K562 (cell line): ENCODE results near the gene ZNF839. TPM values are rescaled to one million over a fixed set of nuclear protein-coding genes. Genes with fewer than 3 reads are reported as not detected.

Source experiments
- BHLHE40 ChIP-seq: IDR thresholded peaks from 2 replicates; pipeline ENCODE4 v1.6.1; 2011; ENCODE audit warnings: low read length, improper control_type of control experiment
- BRF1 ChIP-seq: IDR thresholded peaks from 3 replicates; pipeline ENCODE4 v1.6.1; 2011; ENCODE audit warnings: borderline replicate concordance, mild to moderate bottlenecking; ENCODE audit not compliant: insufficient read length; ENCODE audit errors: extremely low read depth
- CEBPG ChIP-seq, 3 experiments: fragments of 200-800 bp in 1 of 3; sonication (Bioruptor generic) in 1 of 3; sonication (generic) in 1 of 3; formaldehyde crosslinking in 1 of 3; IDR thresholded peaks in 2 of 3; conservative IDR thresholded peaks in 1 of 3; 2 replicates each; pipeline versions ENCODE4 v1.6.1 to v1.8.0; 2016 to 2022; ENCODE audit warnings: missing compliant biosample characterization in 2 of 3, missing genetic modification characterization in 2 of 3, mild to moderate bottlenecking in 1 of 3, missing genetic modification reagents in 1 of 3
- CREM ChIP-seq: IDR thresholded peaks from 2 replicates; pipeline ENCODE4 v1.6.1; 2014; ENCODE audit warnings: antibody characterized with exemption, low read depth
- FOXJ2 ChIP-seq: fragments of 200-800 bp; sonication (Bioruptor generic); IDR thresholded peaks from 2 replicates; pipeline ENCODE4 v1.6.1; 2016; ENCODE audit warnings: missing genetic modification characterization, missing compliant biosample characterization
- HDAC1 ChIP-seq, 2 experiments: fragments of 450-650 bp; IDR thresholded peaks; 2 replicates each; pipeline ENCODE4 v1.6.1; 2016 to 2017; ENCODE audit warnings: inconsistent platforms in 1 of 2, mild to moderate bottlenecking in 1 of 2, moderate library complexity in 1 of 2
- MCM5 ChIP-seq: fragments of 450-650 bp; IDR thresholded peaks from 2 replicates; pipeline ENCODE4 v1.6.1; 2016; ENCODE audit warnings: low read depth
- NRF1 ChIP-seq, 2 experiments: fragments of 450-650 bp; IDR thresholded peaks in 1 of 2; conservative IDR thresholded peaks in 1 of 2; 2 replicates each; pipeline ENCODE4 v1.6.1; 2014; ENCODE audit warnings: mild to moderate bottlenecking in 2 of 2
- PHF8 ChIP-seq: fragments of 200-600 bp; sonication (generic); IDR thresholded peaks from 2 replicates; pipeline ENCODE4 v1.6.1; 2012; ENCODE audit warnings: mixed run types, mild to moderate bottlenecking, inconsistent platforms, low read length, moderate library complexity, borderline replicate concordance
- PML ChIP-seq: IDR thresholded peaks from 2 replicates; pipeline ENCODE4 v1.6.1; 2012; ENCODE audit warnings: low read length, inconsistent platforms
- SAP30 ChIP-seq: fragments of 200-600 bp; sonication (generic); IDR thresholded peaks from 2 replicates; pipeline ENCODE4 v1.6.1; 2012; ENCODE audit warnings: borderline replicate concordance, low read depth, mild to moderate bottlenecking, moderate library complexity, low read length, control low read depth, inconsistent platforms; ENCODE audit not compliant: insufficient read depth, poor library complexity, severe bottlenecking
- SIX5 ChIP-seq, 2 experiments: IDR thresholded peaks; 2 replicates each; pipeline ENCODE4 v1.6.1; 2011; ENCODE audit warnings: low read length in 2 of 2, borderline replicate concordance in 1 of 2, low read depth in 1 of 2, mild to moderate bottlenecking in 1 of 2, moderate library complexity in 1 of 2; ENCODE audit not compliant: insufficient read depth in 1 of 2
- TAL1 ChIP-seq: fragments of 450-650 bp; IDR thresholded peaks from 2 replicates; pipeline ENCODE4 v1.6.1; 2016; ENCODE audit warnings: mild to moderate bottlenecking
- ZC3H11A ChIP-seq: IDR thresholded peaks from 2 replicates; pipeline ENCODE4 v1.6.1; 2012; ENCODE audit warnings: low read depth, low read length, improper control_type of control experiment
- ZNF217 ChIP-seq: sonication (generic); formaldehyde crosslinking; IDR thresholded peaks from 2 replicates; pipeline ENCODE4 v1.8.0; 2022; ENCODE audit warnings: mild to moderate bottlenecking, missing genetic modification reagents
- polyA plus RNA-seq, 8 experiments: library from polyadenylated mRNA; depleted of rRNA in 4 of 8; stranded (reverse) in 5 of 8; unstranded in 3 of 8; fragments of >200 nt; fragmentation: Nextera tagmentation in 2 of 8; fragmentation: Illumina TruSeq in 1 of 8; extraction: Ambion mirVana in 2 of 8; extraction: Trizol in 1 of 8; gene quantifications; 2 replicates each; pipeline versions ENCODE4 v1.2.1 to v1.2.3, GENCODE V29; 2011 to 2014; ENCODE audit warnings: inconsistent platforms in 1 of 8, missing spikeins in 1 of 8
- total RNA-seq, 7 experiments: library from RNA; depleted of rRNA in 6 of 7; stranded (reverse); fragments of >200 nt in 6 of 7; fragmentation: Illumina TruSeq in 2 of 7; extraction: Trizol in 2 of 7; gene quantifications; 2 replicates each; pipeline versions ENCODE4 v1.2.1 to v1.2.3, GENCODE V29; 2011 to 2021; ENCODE audit warnings: low replicate concordance in 1 of 7
- TF ChIP-seq, protein P1 (sequence below): fragments of 250-450 bp; sonication (Bioruptor Pico); IDR thresholded peaks from 2 replicates; pipeline ENCODE4 v1.8.0; 2021; ENCODE audit warnings: borderline replicate concordance, mild to moderate bottlenecking, moderate library complexity; ENCODE audit not compliant: poor library complexity, severe bottlenecking
- TF ChIP-seq, protein P2 (sequence below): fragments of 250-450 bp; sonication (Bioruptor Pico); IDR thresholded peaks from 2 replicates; pipeline ENCODE4 v1.4.0; 2020
- TF ChIP-seq, protein P3 (sequence below): IDR thresholded peaks from 2 replicates; pipeline ENCODE4 v1.6.1; 2011; ENCODE audit not compliant: insufficient read length; ENCODE audit errors: extremely low read depth

ZNF839 gene
- total and polyA plus RNA-seq, 9 of the 15 experiments (the other 6 are each of a cell fraction or from before 2014, with no cell fraction given), result 0.42 to 8.4 (median 5.7) TPM

DNA sequence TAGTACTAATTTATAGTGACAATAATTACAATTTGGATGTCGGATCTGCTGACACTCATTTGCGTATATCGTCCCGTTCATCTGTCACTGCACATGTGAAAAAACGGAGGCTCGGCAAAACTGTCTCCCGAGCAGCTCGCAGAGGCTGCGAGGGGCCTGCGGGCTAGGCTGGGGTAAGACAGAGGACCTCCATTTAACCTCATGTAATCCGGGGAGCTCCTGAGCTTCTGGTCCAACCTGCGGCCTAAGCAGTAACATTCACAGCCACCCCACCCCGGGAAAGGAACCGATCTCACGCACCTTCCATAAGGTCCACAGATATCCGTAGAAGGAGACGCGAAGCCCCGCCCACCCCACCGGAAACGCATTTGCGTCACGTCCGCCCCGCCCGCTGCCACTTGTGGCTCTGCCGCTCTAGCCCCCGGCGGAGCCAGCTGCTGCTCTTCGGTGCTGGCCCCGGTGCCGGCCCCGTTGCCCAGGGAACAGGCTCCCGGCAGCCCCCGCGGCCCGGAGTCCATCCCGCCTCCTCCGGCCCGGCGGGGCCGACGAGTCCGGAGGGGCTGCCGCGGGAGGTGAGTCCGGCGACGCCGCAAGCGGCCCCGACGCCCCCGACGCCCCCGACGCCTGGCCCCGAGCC, 43.1 kb downstream of the ZNF839 start, which contains the start of the genes CINP and TECPR2 (continued):
- TF ChIP-seq BHLHE40, result no peak
- peak; percentile 91 for TF ChIP-seq CREM
- no peak for TF ChIP-seq CEBPG (CRISPR knock-in tag; IDR thresholded peaks at IDR 0.05)
- TF ChIP-seq CEBPG (tag; conservative IDR thresholded peaks at IDR 0.05 in 1 of 2, IDR thresholded peaks at IDR 0.05 in 1 of 2), result no peak
- TF ChIP-seq BRF1, result no peak
- no peak for TF ChIP-seq NRF1 (conservative IDR thresholded peaks at IDR 0.05 in 1 of 2, IDR thresholded peaks at IDR 0.05 in 1 of 2)
- TF ChIP-seq SAP30, result no peak
- TF ChIP-seq HDAC1 (IDR thresholded peaks at IDR 0.05), result 0 out of 4 replicates have a peak, but pooled peaks of 1 of the 2 experiments have one; percentile 35
- TF ChIP-seq, protein P1, sequence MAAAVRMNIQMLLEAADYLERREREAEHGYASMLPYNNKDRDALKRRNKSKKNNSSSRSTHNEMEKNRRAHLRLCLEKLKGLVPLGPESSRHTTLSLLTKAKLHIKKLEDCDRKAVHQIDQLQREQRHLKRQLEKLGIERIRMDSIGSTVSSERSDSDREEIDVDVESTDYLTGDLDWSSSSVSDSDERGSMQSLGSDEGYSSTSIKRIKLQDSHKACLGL (CRISPR knock-in tag), result peak; percentile 13
- TF ChIP-seq PML, result no peak
- TF ChIP-seq, protein P2, sequence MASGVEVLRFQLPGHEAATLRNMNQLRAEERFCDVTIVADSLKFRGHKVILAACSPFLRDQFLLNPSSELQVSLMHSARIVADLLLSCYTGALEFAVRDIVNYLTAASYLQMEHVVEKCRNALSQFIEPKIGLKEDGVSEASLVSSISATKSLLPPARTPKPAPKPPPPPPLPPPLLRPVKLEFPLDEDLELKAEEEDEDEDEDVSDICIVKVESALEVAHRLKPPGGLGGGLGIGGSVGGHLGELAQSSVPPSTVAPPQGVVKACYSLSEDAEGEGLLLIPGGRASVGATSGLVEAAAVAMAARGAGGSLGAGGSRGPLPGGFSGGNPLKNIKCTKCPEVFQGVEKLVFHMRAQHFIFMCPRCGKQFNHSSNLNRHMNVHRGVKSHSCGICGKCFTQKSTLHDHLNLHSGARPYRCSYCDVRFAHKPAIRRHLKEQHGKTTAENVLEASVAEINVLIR (CRISPR knock-in tag), result peak; percentile 51; the same call in 1 of the 2 replicates
- TF ChIP-seq, protein P3, sequence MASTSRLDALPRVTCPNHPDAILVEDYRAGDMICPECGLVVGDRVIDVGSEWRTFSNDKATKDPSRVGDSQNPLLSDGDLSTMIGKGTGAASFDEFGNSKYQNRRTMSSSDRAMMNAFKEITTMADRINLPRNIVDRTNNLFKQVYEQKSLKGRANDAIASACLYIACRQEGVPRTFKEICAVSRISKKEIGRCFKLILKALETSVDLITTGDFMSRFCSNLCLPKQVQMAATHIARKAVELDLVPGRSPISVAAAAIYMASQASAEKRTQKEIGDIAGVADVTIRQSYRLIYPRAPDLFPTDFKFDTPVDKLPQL, result no peak
- no peak for TF ChIP-seq ZC3H11A
- no peak for TF ChIP-seq ZNF217 (CRISPR knock-in tag)
- TF ChIP-seq FOXJ2, result no peak
- peak; percentile 64; the same call in 1 of the 2 replicates for TF ChIP-seq PHF8
- TF ChIP-seq SIX5 (IDR thresholded peaks at IDR 0.05; ENCODE audit: borderline replicate concordance in 1 of 2, insufficient read depth in 1 of 2, low read depth in 1 of 2, low read length in 2 of 2), result no peak
- TF ChIP-seq MCM5, result no peak
- no peak for TF ChIP-seq TAL1
